NK-92 (cell line): ENCODE results near the gene DCTPP1.
"Not testable (repeated sequence)": the region's sequence is repeated elsewhere in the genome, so short reads cannot be mapped to it uniquely, and the experiment has no call there.

ENCODE experiments used
- DNase-seq: peaks from one replicate; lab custom pipeline; 2025; ENCODE audit not compliant: unreplicated experiment; lab: John Stamatoyannopoulos, UW

DCTPP1 gene

GRCh38 chr16:30414159-30414558, 15.7 kb downstream of the DCTPP1 start:
- no peak for DNase-seq

GRCh38 chr16:30413112-30413806, 16.6 kb downstream of the DCTPP1 start:
- DNase-seq: no peak

GRCh38 chr16:30409125-30410060, 20.4 kb downstream of the DCTPP1 start:
- DNase-seq: peak; percentile 49

GRCh38 chr16:30407804-30408534, 21.9 kb downstream of the DCTPP1 start:
- DNase-seq: no peak

- DNase-seq: no peak
Measured at GRCh38 chr16:30407102-30407803, 22.6 kb downstream of the DCTPP1 start, which contains the start of gene ZNF771. Gene ZNF771 (plus strand): TSS chr16:30407606. CDS start chr16:30408054, 448 bp downstream.

GRCh38 chr16:30406795-30407101, 23.1 kb downstream of the DCTPP1 start:
- DNase-seq: no peak

GRCh38 chr16:30401768-30402425, 27.9 kb downstream of the DCTPP1 start:
- no peak for DNase-seq

GRCh38 chr16:30399435-30400186, 30.2 kb downstream of the DCTPP1 start:
- no peak for DNase-seq

GRCh38 chr16:30398661-30399434, 31.0 kb downstream of the DCTPP1 start:
- no peak for DNase-seq

GRCh38 chr16:30397776-30398660, 31.8 kb downstream of the DCTPP1 start:
- DNase-seq: no peak

- no peak for DNase-seq
Measured at GRCh38 chr16:30397056-30397455, 32.8 kb downstream of the DCTPP1 start.

- not testable (repeated sequence) for DNase-seq
Measured at GRCh38 chr16:30396627-30397026, 33.2 kb downstream of the DCTPP1 start.

- no peak for DNase-seq
Measured at GRCh38 chr16:30395992-30396585, 33.7 kb downstream of the DCTPP1 start.

GRCh38 chr16:30395155-30395991, 34.5 kb downstream of the DCTPP1 start, which contains the start of gene ZNF48:
Gene ZNF48 (plus strand): TSS chr16:30395420. CDS start chr16:30395795, 375 bp downstream.
- no peak for DNase-seq

GRCh38 chr16:30394592-30395154, 35.2 kb downstream of the DCTPP1 start:
- no peak for DNase-seq

- no peak for DNase-seq
Measured at GRCh38 chr16:30383521-30383920, 46.3 kb downstream of the DCTPP1 start.
